ENCODE data around the gene PPP1R3E. TPM values are rescaled to one million over a fixed set of nuclear protein-coding genes. Genes with fewer than 3 reads are reported as not detected.
"Not testable (repeated sequence)": the region's sequence is repeated elsewhere in the genome, so short reads cannot be mapped to it uniquely, and the experiment has no call there.

PPP1R3E gene
- total RNA-seq, 2 donors from 2014 or later = 8.7 TPM

DNA sequence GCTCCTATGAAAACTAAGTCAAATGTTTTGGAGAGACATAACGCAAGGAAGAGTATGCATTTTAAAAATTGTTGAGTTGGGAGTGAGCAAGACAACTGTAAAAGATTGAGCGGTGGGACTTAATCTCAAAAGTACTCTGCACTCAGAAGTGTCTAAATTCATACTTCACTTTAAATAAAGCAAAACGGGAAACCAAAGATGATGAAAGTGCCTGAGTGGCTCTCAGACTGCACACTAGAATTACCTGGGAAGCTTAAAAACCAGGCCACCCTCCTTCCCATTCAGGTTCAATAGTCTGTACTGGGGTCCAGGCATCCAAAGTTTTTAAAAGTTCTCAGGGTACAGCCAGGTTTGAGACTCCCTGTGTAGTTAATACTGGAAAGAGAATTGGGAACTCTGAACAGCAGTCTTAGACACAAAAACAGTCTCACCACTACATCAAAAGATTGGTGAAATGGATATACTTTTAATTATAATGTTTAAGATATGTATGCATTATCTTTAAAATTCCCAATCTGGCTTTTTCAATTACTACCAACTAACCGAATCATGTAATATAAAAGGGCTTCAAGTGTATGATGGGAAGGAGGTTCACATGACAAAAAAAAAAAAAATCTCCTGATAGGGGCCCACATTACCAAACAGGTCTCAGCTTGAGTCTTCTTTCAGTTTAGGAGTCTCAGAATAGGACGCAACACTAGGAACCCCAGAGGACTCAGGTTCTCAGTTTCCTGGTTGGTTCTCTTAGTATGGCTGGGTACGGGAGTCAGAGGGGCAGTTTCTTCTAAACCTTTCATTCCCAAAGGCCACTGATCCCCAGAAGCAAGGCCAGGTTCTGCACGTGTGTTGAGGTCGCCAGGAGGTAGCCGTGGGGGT lies 17.8 kb downstream of the PPP1R3E start:
- Histone ChIP-seq H3K4me3 (peak overlapping the region; percentile 94), H3K36me3 (no peaks in the 10 kb centered on the region), H3K27ac (peak overlapping the region; percentile 88 to 97), H3K4me1 (ENCODE audit: control insufficient read depth in 1 of 2, low read depth in 2 of 2) (peaks cover 6 to 20% of the 10 kb centered on the region in 2 donors), H3K9me3 (no peaks in the 10 kb centered on the region), H3K27me3 (replicated peaks; ENCODE audit: insufficient read depth) (no peaks in the 10 kb centered on the region)
- DNase-seq (ENCODE audit: low spot score) (no peak), ATAC-seq (ENCODE audit: insufficient number of reproducible peaks, low FRiP score, low read depth) (no peak)
- TF ChIP-seq, protein P1, sequence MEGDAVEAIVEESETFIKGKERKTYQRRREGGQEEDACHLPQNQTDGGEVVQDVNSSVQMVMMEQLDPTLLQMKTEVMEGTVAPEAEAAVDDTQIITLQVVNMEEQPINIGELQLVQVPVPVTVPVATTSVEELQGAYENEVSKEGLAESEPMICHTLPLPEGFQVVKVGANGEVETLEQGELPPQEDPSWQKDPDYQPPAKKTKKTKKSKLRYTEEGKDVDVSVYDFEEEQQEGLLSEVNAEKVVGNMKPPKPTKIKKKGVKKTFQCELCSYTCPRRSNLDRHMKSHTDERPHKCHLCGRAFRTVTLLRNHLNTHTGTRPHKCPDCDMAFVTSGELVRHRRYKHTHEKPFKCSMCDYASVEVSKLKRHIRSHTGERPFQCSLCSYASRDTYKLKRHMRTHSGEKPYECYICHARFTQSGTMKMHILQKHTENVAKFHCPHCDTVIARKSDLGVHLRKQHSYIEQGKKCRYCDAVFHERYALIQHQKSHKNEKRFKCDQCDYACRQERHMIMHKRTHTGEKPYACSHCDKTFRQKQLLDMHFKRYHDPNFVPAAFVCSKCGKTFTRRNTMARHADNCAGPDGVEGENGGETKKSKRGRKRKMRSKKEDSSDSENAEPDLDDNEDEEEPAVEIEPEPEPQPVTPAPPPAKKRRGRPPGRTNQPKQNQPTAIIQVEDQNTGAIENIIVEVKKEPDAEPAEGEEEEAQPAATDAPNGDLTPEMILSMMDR (IDR thresholded peaks at IDR 0.05) = no peak

DNA sequence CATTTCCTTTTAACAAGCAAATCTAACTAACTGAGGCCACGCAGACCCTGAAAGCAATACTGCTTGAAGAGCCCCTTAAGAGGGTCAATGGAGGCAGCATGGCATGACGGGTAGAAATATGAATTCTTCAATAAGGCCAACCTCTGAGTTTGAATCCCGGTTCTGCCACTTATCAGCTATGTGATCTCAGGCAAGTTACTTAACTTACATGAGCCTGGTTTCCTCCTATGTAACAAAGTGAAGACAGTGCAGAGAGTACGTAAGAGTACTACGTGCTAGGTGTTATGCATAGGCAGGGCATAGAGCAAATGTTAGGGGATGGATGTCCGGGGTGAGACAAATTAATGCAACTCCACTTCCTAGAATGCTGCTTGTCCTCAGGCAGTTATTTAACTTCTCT lies 21.4 kb downstream of the PPP1R3E start:
- Histone ChIP-seq H3K27me3 (replicated peaks; ENCODE audit: insufficient read depth) (no peaks in the 10 kb centered on the region), H3K4me1 (ENCODE audit: control insufficient read depth in 1 of 2, low read depth in 2 of 2) (peaks cover 6 to 14% of the 10 kb centered on the region in 2 donors), H3K27ac (no peak overlapping the region), H3K36me3 (peaks cover under 1% of the 10 kb centered on the region), H3K9me3 (no peaks in the 10 kb centered on the region), H3K4me3 (no peak overlapping the region)
- DNase-seq (ENCODE audit: low spot score) (no peak), ATAC-seq (ENCODE audit: insufficient number of reproducible peaks, low FRiP score, low read depth) (no peak)
- TF ChIP-seq, protein P1 (IDR thresholded peaks at IDR 0.05) = no peak

DNA sequence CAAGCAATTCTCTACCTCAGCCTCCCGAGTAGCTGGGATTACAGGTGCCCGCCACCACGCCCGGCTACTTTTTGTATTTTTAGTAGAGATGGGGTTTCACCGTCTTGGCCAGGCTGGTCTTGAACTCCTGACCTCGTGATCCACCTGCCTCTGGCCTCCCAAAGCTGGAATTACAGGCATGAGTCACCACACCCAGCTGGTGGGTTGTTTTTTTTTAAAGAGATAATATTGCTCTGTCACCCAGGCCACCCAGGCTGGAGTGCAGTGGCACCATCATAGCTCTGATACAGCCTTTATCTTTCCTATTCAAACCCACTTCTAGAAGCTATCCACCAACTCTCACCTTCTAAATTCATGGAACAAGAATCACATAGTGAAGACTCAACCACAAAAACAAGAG lies 24.7 kb downstream of the PPP1R3E start:
- not testable (repeated sequence) for H3K27ac ChIP-seq; H3K27me3 ChIP-seq (replicated peaks; ENCODE audit: insufficient read depth); H3K4me1 ChIP-seq (ENCODE audit: control insufficient read depth in 1 of 2, low read depth in 2 of 2); H3K36me3 ChIP-seq; H3K4me3 ChIP-seq; ATAC-seq (ENCODE audit: insufficient number of reproducible peaks, low FRiP score, low read depth); DNase-seq (ENCODE audit: low spot score); H3K9me3 ChIP-seq

DNA sequence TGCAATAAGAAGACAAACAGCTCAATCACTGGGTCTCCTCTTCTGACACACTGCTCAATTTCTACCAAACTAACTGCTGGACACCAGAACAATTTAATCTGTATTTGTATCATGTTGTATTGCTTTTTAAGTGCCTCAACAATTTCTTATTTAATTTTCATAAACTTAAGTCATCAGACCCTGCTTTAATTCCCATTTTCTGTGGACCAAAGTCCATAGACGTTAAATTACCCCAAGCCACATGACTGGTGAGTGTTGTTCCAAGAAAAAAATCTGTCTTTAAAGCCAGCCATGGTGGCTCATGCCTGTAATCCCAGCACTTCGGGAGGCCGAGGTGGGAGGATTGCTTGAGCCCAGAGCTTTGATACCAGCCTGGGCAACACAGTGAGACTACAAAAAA lies 25.5 kb downstream of the PPP1R3E start:
- ATAC-seq (ENCODE audit: insufficient number of reproducible peaks, low FRiP score, low read depth) (no peak), DNase-seq (ENCODE audit: low spot score) (no peak)
- Histone ChIP-seq H3K27me3 (replicated peaks; ENCODE audit: insufficient read depth) (no peaks in the 10 kb centered on the region), H3K4me3 (no peak overlapping the region), H3K9me3 (no peaks in the 10 kb centered on the region), H3K36me3 (peaks cover 7% of the 10 kb centered on the region), H3K4me1 (ENCODE audit: control insufficient read depth in 1 of 2, low read depth in 2 of 2) (no peaks in the 10 kb centered on the region), H3K27ac (no peak overlapping the region)
- TF ChIP-seq, protein P1 (IDR thresholded peaks at IDR 0.05) = no peak

DNA sequence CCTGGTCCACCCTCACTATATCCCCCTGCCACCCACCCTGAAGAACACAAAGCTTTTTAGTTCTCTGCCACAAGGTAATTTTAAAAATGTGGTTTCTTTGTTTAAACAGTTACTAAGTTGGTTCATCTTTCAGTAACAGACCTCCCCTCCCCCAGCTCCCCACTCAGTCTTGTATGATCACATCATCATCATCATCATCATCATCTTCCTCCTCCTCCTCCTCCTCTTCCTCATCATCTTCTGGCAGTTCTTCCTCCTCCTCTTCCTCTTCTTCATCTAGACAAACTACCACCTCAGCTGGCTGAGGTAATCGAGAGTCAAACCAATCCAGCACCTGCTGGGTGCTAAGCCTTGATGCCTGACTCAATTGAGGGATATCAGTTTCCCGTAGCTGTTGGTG lies 27.2 kb downstream of the PPP1R3E start:
- H3K27ac ChIP-seq = no peak overlapping the region
- H3K36me3 ChIP-seq = peaks cover 7% of the 10 kb centered on the region
- no peak for DNase-seq (ENCODE audit: low spot score)
- no peaks in the 10 kb centered on the region for H3K9me3 ChIP-seq
- H3K4me3 ChIP-seq = no peak overlapping the region
- TF ChIP-seq, protein P1 (IDR thresholded peaks at IDR 0.05) = no peak
- ATAC-seq (ENCODE audit: insufficient number of reproducible peaks, low FRiP score, low read depth) = no peak
- no peaks in the 10 kb centered on the region for H3K27me3 ChIP-seq (replicated peaks; ENCODE audit: insufficient read depth)
- no peaks in the 10 kb centered on the region for H3K4me1 ChIP-seq (ENCODE audit: control insufficient read depth in 1 of 2, low read depth in 2 of 2)

All from thoracic aorta (tissue), 2 donors.